Measurements from ENCODE around the gene FSTL5.

The FSTL5 gene

GRCh38 chr4:161555689-161556660 lies 607.8 kb downstream of the FSTL5 start:
- no peak for DNase-seq

GRCh38 chr4:161554372-161554990 lies 609.3 kb downstream of the FSTL5 start:
- no peak for DNase-seq

GRCh38 chr4:161546902-161547301 lies 616.9 kb downstream of the FSTL5 start:
- no peak for DNase-seq

GRCh38 chr4:161540265-161540664 lies 623.5 kb downstream of the FSTL5 start:
- no peak for DNase-seq

GRCh38 chr4:161538941-161539340 lies 624.9 kb downstream of the FSTL5 start:
- DNase-seq, result no peak

- no peak for DNase-seq
Observed at GRCh38 chr4:161530710-161531109, 633.1 kb downstream of the FSTL5 start.

GRCh38 chr4:161525121-161525520 lies 638.7 kb downstream of the FSTL5 start:
- DNase-seq, result no peak

GRCh38 chr4:161522031-161522430 lies 641.8 kb downstream of the FSTL5 start:
- DNase-seq, result no peak

GRCh38 chr4:161519611-161520010 lies 644.2 kb downstream of the FSTL5 start:
- DNase-seq, result no peak

- DNase-seq, result no peak
Observed at GRCh38 chr4:161517941-161518340, 645.9 kb downstream of the FSTL5 start.

GRCh38 chr4:161505141-161505540 lies 658.7 kb downstream of the FSTL5 start:
- DNase-seq, result no peak

GRCh38 chr4:161498155-161498554 lies 665.6 kb downstream of the FSTL5 start:
- no peak for DNase-seq

- no peak for DNase-seq
Observed at GRCh38 chr4:161486461-161486860, 677.3 kb downstream of the FSTL5 start.

GRCh38 chr4:161466316-161466715 lies 697.5 kb downstream of the FSTL5 start:
- DNase-seq, result no peak

GRCh38 chr4:161463436-161463835 lies 700.4 kb downstream of the FSTL5 start:
- DNase-seq, result no peak

GRCh38 chr4:161457906-161458305 lies 705.9 kb downstream of the FSTL5 start:
- no peak for DNase-seq

- no peak for DNase-seq
Observed at GRCh38 chr4:161457311-161457710, 706.5 kb downstream of the FSTL5 start.

GRCh38 chr4:161454860-161455259 lies 708.9 kb downstream of the FSTL5 start:
- no peak for DNase-seq

- DNase-seq, result no peak
Observed at GRCh38 chr4:161448550-161449180, 715.1 kb downstream of the FSTL5 start.

- DNase-seq, result no peak
Observed at GRCh38 chr4:161444626-161445025, 719.2 kb downstream of the FSTL5 start.

GRCh38 chr4:161442921-161443320 lies 720.9 kb downstream of the FSTL5 start:
- DNase-seq, result no peak

- no peak for DNase-seq
Observed at GRCh38 chr4:161438096-161438495, 725.7 kb downstream of the FSTL5 start.

GRCh38 chr4:161428180-161428965 lies 735.4 kb downstream of the FSTL5 start:
- no peak for DNase-seq
